Neural cell (in vitro differentiated cells): Measurements from ENCODE around the gene PRDX5. TPM values are rescaled to one million over a fixed set of nuclear protein-coding genes. Genes with fewer than 3 reads are reported as not detected.
A peak's percentile ranks its signal among the peaks of the same experiment; 100 is the strongest.

Experiments used
- H2AFZ ChIP-seq: fragments of 200-600, 300-800 bp; sonication (generic), shearing (Covaris generic); 2 replicates; pipeline ENCODE4 v1.6.0; 2014; ENCODE audit warnings: low read depth, mild to moderate bottlenecking, antibody characterized with exemption, low read length, moderate library complexity
- H3F3A ChIP-seq: fragments of 200-600 bp; shearing (Covaris generic); 2 replicates; pipeline ENCODE4 v1.6.1; 2016; ENCODE audit warnings: mild to moderate bottlenecking, moderate library complexity, mixed read lengths, antibody characterized with exemption, low read length; ENCODE audit not compliant: insufficient read depth, poor library complexity, severe bottlenecking
- H3K27ac ChIP-seq: fragments of 200-600, 300-800 bp; sonication (generic), shearing (Covaris generic); 2 replicates; pipeline ENCODE4 v1.5.1; 2014; ENCODE audit warnings: mild to moderate bottlenecking, low read length, moderate library complexity
- H3K27me3 ChIP-seq: fragments of 300-800, 200-600 bp; sonication (generic), shearing (Covaris generic); 2 replicates; pipeline ENCODE4 v1.6.0; 2014; ENCODE audit warnings: mild to moderate bottlenecking, low read depth, low read length, moderate library complexity; ENCODE audit not compliant: insufficient read depth
- H3K36me3 ChIP-seq: fragments of 300-800, 200-600 bp; sonication (generic), shearing (Covaris generic); 2 replicates; pipeline ENCODE4 v1.5.1; 2014; ENCODE audit warnings: mild to moderate bottlenecking, antibody characterized with exemption, low read length, moderate library complexity; ENCODE audit not compliant: insufficient read depth
- H3K4me2 ChIP-seq: fragments of 300-800, 200-600 bp; sonication (generic), shearing (Covaris generic); 2 replicates; pipeline ENCODE4 v1.6.0; 2014; ENCODE audit warnings: mild to moderate bottlenecking, low read length
- H3K4me3 ChIP-seq: fragments of 300-800, 200-600 bp; sonication (generic), shearing (Covaris generic); 2 replicates; pipeline ENCODE4 v1.5.1; 2014; ENCODE audit warnings: mild to moderate bottlenecking, low read length, moderate library complexity
- H3K79me2 ChIP-seq: fragments of 200-600 bp; shearing (Covaris generic); replicated peaks from 2 replicates; pipeline ENCODE4 v1.6.0; 2014; ENCODE audit warnings: mild to moderate bottlenecking, low read length, moderate library complexity; ENCODE audit not compliant: insufficient read depth
- H3K9ac ChIP-seq: fragments of 300-800, 200-600 bp; sonication (generic), shearing (Covaris generic); 2 replicates; pipeline ENCODE4 v1.6.1; 2016; ENCODE audit warnings: mild to moderate bottlenecking, low read length, mixed read lengths
- H3K9me2 ChIP-seq: fragments of 200-600 bp; shearing (Covaris generic); 2 replicates; pipeline ENCODE4 v1.6.1; 2016; ENCODE audit warnings: mild to moderate bottlenecking, low read length, mixed read lengths; ENCODE audit not compliant: insufficient read depth
- H3K9me3 ChIP-seq: fragments of 200-600, 300-800 bp; sonication (generic), shearing (Covaris generic); 2 replicates; pipeline ENCODE4 v1.6.1; 2016; ENCODE audit warnings: mild to moderate bottlenecking, mixed run types, low read length, moderate library complexity, mixed read lengths
- H4K20me1 ChIP-seq: fragments of 200-600 bp; shearing (Covaris generic); 2 replicates; pipeline ENCODE4 v1.6.1; 2016; ENCODE audit warnings: mild to moderate bottlenecking, mixed run types; ENCODE audit not compliant: insufficient read depth
- CTCF ChIP-seq: fragments of 450-650 bp; IDR thresholded peaks from 2 replicates; pipeline ENCODE4 v1.5.1; 2014; ENCODE audit warnings: antibody characterized with exemption, mild to moderate bottlenecking, moderate library complexity; ENCODE audit not compliant: poor library complexity, severe bottlenecking
- EP300 ChIP-seq: fragments of 450-650 bp; conservative IDR thresholded peaks from 2 replicates; pipeline ENCODE4 v1.6.1; 2014; ENCODE audit warnings: antibody characterized with exemption, mild to moderate bottlenecking, moderate library complexity; ENCODE audit not compliant: poor library complexity, severe bottlenecking
- MXI1 ChIP-seq: fragments of 450-650 bp; conservative IDR thresholded peaks from 2 replicates; pipeline ENCODE4 v1.6.1; 2014; ENCODE audit warnings: antibody characterized with exemption, mild to moderate bottlenecking; ENCODE audit not compliant: poor library complexity, severe bottlenecking
- POLR2AphosphoS5 ChIP-seq: IDR thresholded peaks from 2 replicates; pipeline ENCODE4 v1.6.1; 2012
- RAD21 ChIP-seq: fragments of 450-650 bp; conservative IDR thresholded peaks from 2 replicates; pipeline ENCODE4 v1.6.1; 2014; ENCODE audit warnings: antibody characterized with exemption, mild to moderate bottlenecking, moderate library complexity
- REST ChIP-seq: IDR thresholded peaks from 2 replicates; pipeline ENCODE4 v1.6.1; 2012; ENCODE audit warnings: borderline replicate concordance
- SMC3 ChIP-seq: fragments of 450-650 bp; conservative IDR thresholded peaks from 2 replicates; pipeline ENCODE4 v1.6.1; 2014; ENCODE audit warnings: antibody characterized with exemption, mild to moderate bottlenecking, moderate library complexity; ENCODE audit not compliant: poor library complexity
- TAF1 ChIP-seq: IDR thresholded peaks from 2 replicates; pipeline ENCODE4 v1.6.1; 2012; ENCODE audit warnings: low read depth
- polyA plus RNA-seq: library from polyadenylated mRNA; depleted of rRNA; stranded (reverse); fragments of >200 nt; gene quantifications from 2 replicates; pipeline ENCODE4 v1.2.3, GENCODE V29; 2014

The PRDX5 gene
- polyA plus RNA-seq, 1 donor from 2014 or later: 452 TPM

- H3K27ac ChIP-seq: no peak within 1 kb of the TSS
- TF ChIP-seq RAD21 (peak; percentile 8), MXI1 (peak; percentile 29), REST (no peak), SMC3 (peak; percentile 15), TAF1 (no peak), CTCF (peak; percentile 18), POLR2AphosphoS5 (no peak)
- H3K4me2 ChIP-seq: peak within 1 kb of the TSS; percentile 76
- H3K9me3 ChIP-seq: no peaks in the 10 kb centered on the region
- H3K9me2 ChIP-seq: no peaks in the 10 kb centered on the region
- H4K20me1 ChIP-seq: no peaks in the 10 kb centered on the region
- no peaks in the 10 kb centered on the region for H3F3A ChIP-seq
- no peaks in the 10 kb centered on the region for H3K79me2 ChIP-seq
- H3K4me3 ChIP-seq: peak within 1 kb of the TSS; percentile 75
- no peaks in the 10 kb centered on the region for H3K27me3 ChIP-seq
- H2AFZ ChIP-seq: peak within 1 kb of the TSS; percentile 60
- peak within 1 kb of the TSS; percentile 71 for H3K9ac ChIP-seq
- no peaks in the 10 kb centered on the region for H3K36me3 ChIP-seq
Measured at GRCh38 chr11:64358907-64359711, 41.2 kb downstream of the PRDX5 start, which contains the start of gene RPS6KA4. Gene RPS6KA4 (plus strand): TSS chr11:64359162. CDS start chr11:64359236, 74 bp downstream.

- no peak overlapping the region for H3K27ac ChIP-seq
- no peaks in the 10 kb centered on the region for H3K9me2 ChIP-seq
- no peaks in the 10 kb centered on the region for H3K79me2 ChIP-seq
- no peaks in the 10 kb centered on the region for H3F3A ChIP-seq
- peak overlapping the region; percentile 75 for H3K4me3 ChIP-seq
- H2AFZ ChIP-seq: peak overlapping the region; percentile 56
- no peak for TF ChIP-seq SMC3
- no peak for TF ChIP-seq MXI1
- no peak for TF ChIP-seq EP300
- no peak for TF ChIP-seq CTCF
- TF ChIP-seq RAD21: no peak
- TF ChIP-seq POLR2AphosphoS5: no peak
- TF ChIP-seq TAF1: no peak
- H4K20me1 ChIP-seq: no peaks in the 10 kb centered on the region
- H3K27me3 ChIP-seq: no peaks in the 10 kb centered on the region
- H3K9ac ChIP-seq: peak overlapping the region; percentile 71
- H3K36me3 ChIP-seq: no peaks in the 10 kb centered on the region
- H3K4me2 ChIP-seq: peak overlapping the region; percentile 76
- no peaks in the 10 kb centered on the region for H3K9me3 ChIP-seq
Measured at GRCh38 chr11:64359712-64360445, 42.0 kb downstream of the PRDX5 start.
